ENCODE measurements around the gene BRINP2.

BRINP2 gene

GRCh38 chr1:177219554-177220458, 49.0 kb downstream of the BRINP2 start:
- no peak for DNase-seq (ENCODE audit: low read depth in 2 of 2)

GRCh38 chr1:177223359-177223758, 52.6 kb downstream of the BRINP2 start:
- DNase-seq (ENCODE audit: low read depth in 2 of 2), result no peak

GRCh38 chr1:177227978-177228692, 57.4 kb downstream of the BRINP2 start:
- DNase-seq (ENCODE audit: low read depth in 2 of 2), result no peak

- no peak for DNase-seq (ENCODE audit: low read depth in 2 of 2)
These were observed 57.9 kb downstream of the BRINP2 start for GRCh38 chr1:177228693-177229065.

- no peak for DNase-seq (ENCODE audit: low read depth in 2 of 2)
These were observed 59.0 kb downstream of the BRINP2 start for GRCh38 chr1:177229781-177230180.

- DNase-seq (ENCODE audit: low read depth in 2 of 2), result no peak
These were observed 59.7 kb downstream of the BRINP2 start for GRCh38 chr1:177230228-177231016.

- DNase-seq (ENCODE audit: low read depth in 2 of 2), result no peak
These were observed 64.6 kb downstream of the BRINP2 start for GRCh38 chr1:177235350-177235749.

GRCh38 chr1:177236962-177237361, 66.2 kb downstream of the BRINP2 start:
- no peak for DNase-seq (ENCODE audit: low read depth in 2 of 2)

GRCh38 chr1:177238967-177239366, 68.2 kb downstream of the BRINP2 start:
- no peak for DNase-seq (ENCODE audit: low read depth in 2 of 2)

- no peak for DNase-seq (ENCODE audit: low read depth in 2 of 2)
These were observed 69.0 kb downstream of the BRINP2 start for GRCh38 chr1:177239792-177240191.

- no peak for DNase-seq (ENCODE audit: low read depth in 2 of 2)
These were observed 73.0 kb downstream of the BRINP2 start for GRCh38 chr1:177243773-177244172.

GRCh38 chr1:177246710-177247580, 76.2 kb downstream of the BRINP2 start:
- no peak for DNase-seq (ENCODE audit: low read depth in 2 of 2)

- DNase-seq (ENCODE audit: low read depth in 2 of 2), result no peak
These were observed 76.9 kb downstream of the BRINP2 start for GRCh38 chr1:177247623-177248176.

- DNase-seq (ENCODE audit: low read depth in 2 of 2), result no peak
These were observed 77.5 kb downstream of the BRINP2 start for GRCh38 chr1:177248258-177248657.

GRCh38 chr1:177249231-177249630, 78.5 kb downstream of the BRINP2 start:
- DNase-seq (ENCODE audit: low read depth in 2 of 2), result no peak

- DNase-seq (ENCODE audit: low read depth in 2 of 2), result no peak
These were observed 82.1 kb downstream of the BRINP2 start for GRCh38 chr1:177252877-177253276.

GRCh38 chr1:177255411-177255810, 84.7 kb downstream of the BRINP2 start:
- DNase-seq (ENCODE audit: low read depth in 2 of 2), result no peak

GRCh38 chr1:177256153-177257075, 85.7 kb downstream of the BRINP2 start:
- no peak for DNase-seq (ENCODE audit: low read depth in 2 of 2)

- no peak for DNase-seq (ENCODE audit: low read depth in 2 of 2)
These were observed 86.4 kb downstream of the BRINP2 start for GRCh38 chr1:177257128-177257527.

- no peak for DNase-seq (ENCODE audit: low read depth in 2 of 2)
These were observed 86.8 kb downstream of the BRINP2 start for GRCh38 chr1:177257576-177257975.
